IPS-20b (cell line): ENCODE results near the gene OST4.
A peak's percentile ranks its signal among the peaks of the same experiment; 100 is the strongest.

Source experiments
- H3K27ac ChIP-seq: one replicate; pipeline ENCODE4 v1.5.1; 2013; ENCODE audit warnings: low read length
- H3K27me3 ChIP-seq: 2 replicates; pipeline ENCODE4 v1.6.1; 2013; ENCODE audit warnings: mild to moderate bottlenecking, low read length, inconsistent platforms; ENCODE audit not compliant: insufficient read depth
- H3K36me3 ChIP-seq: 2 replicates; pipeline ENCODE4 v1.6.1; 2013; ENCODE audit warnings: low read depth, mild to moderate bottlenecking, inconsistent platforms, low read length, moderate library complexity; ENCODE audit not compliant: insufficient read depth
- H3K4me1 ChIP-seq: 2 replicates; pipeline ENCODE4 v1.6.1; 2013; ENCODE audit warnings: mild to moderate bottlenecking, control low read depth, inconsistent platforms, low read length, moderate library complexity; ENCODE audit not compliant: insufficient read depth
- H3K4me3 ChIP-seq: 2 replicates; pipeline ENCODE4 v1.5.1; 2013; ENCODE audit warnings: mild to moderate bottlenecking, low read length, inconsistent platforms
- H3K9ac ChIP-seq: 2 replicates; pipeline ENCODE4 v1.6.1; 2013; ENCODE audit warnings: low read depth, mild to moderate bottlenecking, inconsistent platforms, low read length, moderate library complexity
- H3K9me3 ChIP-seq: 2 replicates; pipeline ENCODE4 v1.6.1; 2013; ENCODE audit warnings: mild to moderate bottlenecking, low read depth, low read length, inconsistent platforms; ENCODE audit not compliant: insufficient read depth

The OST4 gene

DNA sequence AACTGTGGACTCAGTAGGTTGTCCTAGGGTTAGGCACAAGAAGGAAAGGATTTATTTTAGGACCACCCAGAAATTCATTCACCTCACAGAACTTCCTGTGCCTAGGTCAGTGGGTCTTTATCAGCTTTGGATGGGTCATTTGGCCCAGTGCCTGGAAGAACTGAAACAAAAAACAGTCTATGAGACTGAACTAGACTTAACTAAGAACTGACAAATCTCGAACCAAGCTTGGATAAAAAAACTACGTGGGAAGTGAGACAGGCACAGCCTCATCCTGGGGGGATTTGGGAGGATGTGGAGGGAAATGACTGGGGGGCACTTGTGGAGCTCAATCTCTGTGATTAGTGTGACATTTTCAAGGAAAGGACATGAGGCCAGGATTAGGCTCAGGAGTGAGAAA lies 2.3 kb upstream of the OST4 start:
- H3K9me3 ChIP-seq, result no peaks in the 10 kb centered on the region
- H3K27ac ChIP-seq, result no peak overlapping the region
- no peak overlapping the region for H3K9ac ChIP-seq
- H3K4me3 ChIP-seq, result no peak overlapping the region
- H3K4me1 ChIP-seq, result peaks cover 7% of the 10 kb centered on the region; the same call in 1 of the 2 replicates
- H3K36me3 ChIP-seq, result peaks cover 17% of the 10 kb centered on the region
- H3K27me3 ChIP-seq, result no peaks in the 10 kb centered on the region

DNA sequence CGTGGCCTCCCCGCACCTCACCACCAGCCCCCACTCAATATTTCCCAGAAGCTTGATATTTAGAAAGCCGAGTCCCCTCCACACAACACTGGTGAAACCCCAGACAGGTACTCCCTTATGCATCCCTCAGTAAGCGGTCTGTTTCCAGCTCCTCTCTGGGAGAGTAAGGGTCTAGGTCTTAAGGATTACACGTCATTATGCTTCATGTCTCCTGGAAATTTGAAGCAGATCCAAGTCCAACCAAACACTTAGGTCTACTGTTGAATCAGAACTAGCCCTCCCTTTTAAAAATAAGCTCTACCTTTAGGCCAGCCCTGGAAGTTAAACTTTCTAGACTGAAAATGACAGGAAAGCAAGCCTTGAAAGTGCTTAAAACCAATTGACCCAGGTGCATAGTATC lies 1.5 kb upstream of the OST4 start:
- Histone ChIP-seq H3K4me1 (peaks cover 7% of the 10 kb centered on the region; the same call in 1 of the 2 replicates), H3K9ac (peak overlapping the region; percentile 92; the same call in 1 of the 2 replicates), H3K27me3 (no peaks in the 10 kb centered on the region), H3K9me3 (no peaks in the 10 kb centered on the region), H3K4me3 (peak overlapping the region; percentile 99; the same call in 1 of the 2 replicates), H3K36me3 (peaks cover 25% of the 10 kb centered on the region), H3K27ac (no peak overlapping the region)

DNA sequence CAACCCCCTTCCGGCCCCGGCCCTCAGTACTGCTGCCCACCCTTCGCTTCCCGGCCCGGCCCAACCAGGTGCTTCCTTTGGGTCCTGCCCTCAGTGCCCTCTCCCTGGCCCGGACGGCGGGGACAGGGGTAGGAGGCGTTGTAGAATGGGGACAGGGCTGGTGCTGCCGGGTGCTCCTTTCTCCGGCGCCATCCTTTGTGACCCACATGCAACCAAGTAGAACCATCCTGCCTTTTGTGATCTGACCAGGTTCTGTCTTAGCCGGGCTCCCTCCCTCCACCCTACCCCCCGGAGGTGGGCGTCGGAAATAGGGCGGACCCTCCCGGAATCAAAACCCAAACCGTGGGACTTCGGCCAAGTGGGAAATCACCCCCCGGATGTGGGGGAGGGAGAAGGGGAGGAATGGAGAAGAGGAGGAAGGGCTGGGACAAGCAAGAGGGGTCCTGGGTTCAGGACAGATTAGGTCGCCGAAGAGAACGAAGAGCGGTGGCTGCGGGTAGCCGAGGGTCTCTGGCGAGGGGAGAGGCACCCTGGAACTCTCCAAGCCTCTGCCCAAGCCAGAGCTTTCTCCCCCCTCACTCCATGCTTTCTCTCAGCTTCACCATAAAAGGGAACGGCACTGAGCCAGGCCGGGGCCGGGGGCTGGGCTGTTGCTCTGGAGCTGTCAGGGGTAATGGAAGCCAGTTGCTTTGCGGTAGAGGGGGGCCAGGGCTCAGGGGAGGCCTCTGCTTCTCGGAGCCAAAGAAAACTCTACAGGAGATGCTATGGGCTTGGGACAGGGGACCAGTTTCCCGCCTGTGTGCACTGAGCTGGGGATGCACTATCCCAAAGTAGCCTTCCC lies 756 bp upstream of the OST4 start:
- H3K9ac ChIP-seq, result peak overlapping the region; percentile 92; the same call in 1 of the 2 replicates
- H3K27ac ChIP-seq, result peak overlapping the region; percentile 85
- peaks cover 32% of the 10 kb centered on the region for H3K36me3 ChIP-seq
- no peaks in the 10 kb centered on the region for H3K27me3 ChIP-seq
- H3K9me3 ChIP-seq, result no peaks in the 10 kb centered on the region
- peak overlapping the region; percentile 99 for H3K4me3 ChIP-seq
- H3K4me1 ChIP-seq, result peaks cover 7% of the 10 kb centered on the region; the same call in 1 of the 2 replicates

DNA sequence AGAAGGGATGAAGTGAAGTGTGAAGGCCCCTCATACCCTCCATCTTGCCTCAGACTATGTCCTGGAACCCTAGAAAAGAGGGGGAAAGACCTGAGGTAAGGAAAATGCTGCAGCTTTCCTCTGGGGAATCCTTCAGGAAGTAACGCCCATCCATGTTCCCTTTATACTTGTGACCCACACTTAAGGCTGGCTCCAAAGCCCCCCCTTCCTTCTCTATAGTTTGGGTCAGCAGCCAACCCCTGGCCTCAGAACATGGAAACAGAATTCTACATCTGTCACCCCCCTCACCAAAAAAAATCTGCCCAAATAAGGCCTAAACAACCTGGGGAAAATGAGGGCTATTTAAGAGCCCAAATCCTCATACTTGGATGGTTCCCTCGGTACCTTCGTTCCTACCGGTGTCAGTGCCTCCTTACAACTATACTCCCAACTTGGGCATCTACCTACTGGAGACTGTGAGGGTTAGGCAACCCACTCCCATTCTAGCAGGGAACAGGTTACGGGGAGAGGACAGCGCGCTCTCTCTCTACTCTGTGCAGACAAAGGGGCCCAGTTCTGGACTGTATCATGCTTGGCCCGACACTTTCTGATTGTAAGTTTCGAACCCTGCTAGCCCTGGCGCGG lies 689 bp downstream of the OST4 start:
- H3K9ac ChIP-seq, result peak overlapping the region; percentile 94
- H3K27me3 ChIP-seq, result no peaks in the 10 kb centered on the region
- peaks cover 33% of the 10 kb centered on the region for H3K36me3 ChIP-seq
- H3K9me3 ChIP-seq, result no peaks in the 10 kb centered on the region
- H3K27ac ChIP-seq, result peak overlapping the region; percentile 18
- peaks cover 7% of the 10 kb centered on the region; the same call in 1 of the 2 replicates for H3K4me1 ChIP-seq
- peak overlapping the region; percentile 99 for H3K4me3 ChIP-seq

DNA sequence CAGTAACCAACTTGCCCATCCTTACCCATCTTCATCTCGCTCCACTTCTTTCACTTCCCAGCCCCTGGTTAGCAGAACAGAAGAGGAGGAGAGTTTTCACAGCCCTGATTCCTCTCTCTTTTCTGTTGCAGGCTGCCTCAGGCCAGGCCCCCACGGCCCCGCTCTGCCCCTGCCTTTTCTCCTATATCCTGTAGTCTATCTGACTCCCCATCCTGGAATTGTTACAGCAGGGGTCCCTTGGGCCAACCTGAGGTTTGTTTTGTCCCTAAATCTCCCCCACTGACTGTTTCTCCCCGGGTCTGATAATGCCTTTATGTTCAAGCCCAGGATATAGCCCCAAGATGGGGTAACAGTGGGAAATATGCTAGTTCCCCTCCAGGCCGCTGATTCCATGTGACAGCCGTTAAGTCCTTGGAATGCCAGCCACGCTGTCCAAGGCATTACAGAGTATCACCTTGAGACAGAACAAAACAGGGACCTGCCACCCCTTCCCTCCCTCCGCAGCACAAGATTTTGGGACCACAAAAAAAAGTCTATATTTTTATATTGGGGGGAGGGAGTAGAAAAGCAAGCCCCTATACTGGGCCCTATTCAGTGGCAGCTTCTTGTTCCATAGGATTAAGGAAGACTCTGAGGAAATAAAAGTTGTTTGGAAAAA lies 1.4 kb downstream of the OST4 start:
- H3K36me3 ChIP-seq, result peaks cover 39% of the 10 kb centered on the region
- H3K4me1 ChIP-seq, result peaks cover 7% of the 10 kb centered on the region; the same call in 1 of the 2 replicates
- H3K9me3 ChIP-seq, result no peaks in the 10 kb centered on the region
- H3K27me3 ChIP-seq, result no peaks in the 10 kb centered on the region
- H3K9ac ChIP-seq, result peak overlapping the region; percentile 94; the same call in 1 of the 2 replicates
- H3K4me3 ChIP-seq, result peak overlapping the region; percentile 99
- H3K27ac ChIP-seq, result no peak overlapping the region

DNA sequence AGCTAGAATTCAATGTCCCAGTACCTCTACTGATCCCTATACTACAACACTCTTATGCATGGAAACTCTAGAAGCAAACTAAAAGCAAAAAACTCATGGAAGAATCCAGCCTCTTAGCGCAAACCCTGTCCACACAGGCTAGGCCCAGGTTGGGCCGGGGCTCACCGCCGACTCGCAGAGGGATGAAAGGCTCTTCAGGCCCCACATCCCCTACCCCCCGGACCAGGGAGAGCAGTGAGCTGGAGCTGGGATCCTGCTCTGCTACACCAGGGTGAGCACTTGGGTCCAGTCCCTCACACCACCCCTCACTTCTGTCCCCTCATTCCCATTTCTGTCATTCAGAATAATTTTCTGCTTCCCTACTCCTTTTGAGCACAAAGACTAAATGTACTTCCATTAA lies 2.0 kb downstream of the OST4 start:
- H3K9me3 ChIP-seq, result no peaks in the 10 kb centered on the region
- H3K27me3 ChIP-seq, result no peaks in the 10 kb centered on the region
- H3K4me3 ChIP-seq, result no peak overlapping the region
- H3K9ac ChIP-seq, result no peak overlapping the region
- peaks cover 40% of the 10 kb centered on the region for H3K36me3 ChIP-seq
- peaks cover 7% of the 10 kb centered on the region; the same call in 1 of the 2 replicates for H3K4me1 ChIP-seq
- no peak overlapping the region for H3K27ac ChIP-seq

DNA sequence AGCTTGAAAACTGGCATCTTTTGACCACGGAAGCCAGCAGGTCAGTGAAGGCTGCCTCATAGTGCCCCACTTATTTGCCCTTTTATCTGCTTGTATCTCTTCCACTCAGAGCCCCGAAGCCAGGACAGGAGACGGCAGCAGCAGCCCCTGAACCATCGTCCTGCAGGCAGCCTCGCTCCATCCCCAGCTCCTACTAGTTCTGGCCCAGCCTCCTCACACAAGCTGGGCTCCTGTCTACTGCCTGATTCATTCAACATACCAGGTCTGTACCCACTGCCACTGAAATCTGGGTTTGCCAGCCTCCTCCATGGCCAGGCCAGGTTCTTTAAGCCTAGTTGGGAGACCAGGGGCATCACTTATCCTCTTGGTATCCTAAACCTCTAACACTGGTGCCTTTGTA lies 4.1 kb downstream of the OST4 start:
- no peak overlapping the region for H3K4me3 ChIP-seq
- peaks cover 46% of the 10 kb centered on the region for H3K36me3 ChIP-seq
- H3K4me1 ChIP-seq, result peaks cover 4% of the 10 kb centered on the region; the same call in 1 of the 2 replicates
- H3K9ac ChIP-seq, result no peak overlapping the region
- no peaks in the 10 kb centered on the region for H3K9me3 ChIP-seq
- H3K27ac ChIP-seq, result no peak overlapping the region
- no peaks in the 10 kb centered on the region for H3K27me3 ChIP-seq

DNA sequence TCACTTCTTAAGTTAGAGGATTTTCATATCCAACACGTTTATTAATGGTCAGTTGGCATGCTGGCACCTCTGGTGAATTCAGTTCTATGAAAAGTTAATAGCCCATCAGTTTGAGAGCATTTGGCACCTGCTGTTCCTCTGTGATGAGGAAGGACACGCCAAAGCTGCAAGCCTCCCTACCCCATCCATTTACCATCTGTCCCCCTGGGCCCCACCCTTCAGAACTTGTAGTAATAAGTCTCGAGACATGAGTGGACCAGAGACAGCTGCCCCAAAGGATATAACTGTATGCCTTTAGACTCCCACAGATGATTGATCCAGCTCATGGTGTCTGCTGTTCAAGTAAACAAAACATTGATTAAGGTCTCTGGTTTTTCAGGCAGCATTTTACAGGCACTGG lies 6.3 kb downstream of the OST4 start:
- H3K27ac ChIP-seq, result no peak overlapping the region
- peaks cover 50% of the 10 kb centered on the region for H3K36me3 ChIP-seq
- no peaks in the 10 kb centered on the region for H3K27me3 ChIP-seq
- H3K4me3 ChIP-seq, result no peak overlapping the region
- no peak overlapping the region for H3K9ac ChIP-seq
- H3K9me3 ChIP-seq, result no peaks in the 10 kb centered on the region
- peaks cover under 1% of the 10 kb centered on the region; the same call in 1 of the 2 replicates for H3K4me1 ChIP-seq

DNA sequence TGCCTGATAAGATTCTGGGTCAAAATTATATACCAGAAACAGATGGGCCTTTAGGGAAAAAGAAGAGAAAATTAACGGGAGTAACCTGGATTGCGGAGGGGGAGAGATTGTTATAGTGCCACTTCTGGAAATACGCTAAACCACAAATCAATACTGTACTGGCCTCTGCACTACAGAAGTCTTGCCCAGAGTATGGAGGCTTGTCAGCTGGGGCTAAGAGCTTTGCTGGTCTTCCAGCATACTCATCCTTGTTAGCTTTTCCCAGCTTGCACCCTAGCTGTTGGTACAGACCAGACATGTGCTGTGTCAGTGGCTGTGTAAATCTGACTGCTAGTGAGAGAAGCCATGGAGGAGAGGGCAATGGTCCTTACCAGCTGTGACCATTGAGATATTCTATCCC lies 11.1 kb downstream of the OST4 start:
- H3K9me3 ChIP-seq, result no peaks in the 10 kb centered on the region
- no peak overlapping the region for H3K9ac ChIP-seq
- H3K4me3 ChIP-seq, result no peak overlapping the region
- no peak overlapping the region for H3K27ac ChIP-seq
- H3K27me3 ChIP-seq, result no peaks in the 10 kb centered on the region
- no peaks in the 10 kb centered on the region for H3K4me1 ChIP-seq
- H3K36me3 ChIP-seq, result peaks cover 61% of the 10 kb centered on the region

DNA sequence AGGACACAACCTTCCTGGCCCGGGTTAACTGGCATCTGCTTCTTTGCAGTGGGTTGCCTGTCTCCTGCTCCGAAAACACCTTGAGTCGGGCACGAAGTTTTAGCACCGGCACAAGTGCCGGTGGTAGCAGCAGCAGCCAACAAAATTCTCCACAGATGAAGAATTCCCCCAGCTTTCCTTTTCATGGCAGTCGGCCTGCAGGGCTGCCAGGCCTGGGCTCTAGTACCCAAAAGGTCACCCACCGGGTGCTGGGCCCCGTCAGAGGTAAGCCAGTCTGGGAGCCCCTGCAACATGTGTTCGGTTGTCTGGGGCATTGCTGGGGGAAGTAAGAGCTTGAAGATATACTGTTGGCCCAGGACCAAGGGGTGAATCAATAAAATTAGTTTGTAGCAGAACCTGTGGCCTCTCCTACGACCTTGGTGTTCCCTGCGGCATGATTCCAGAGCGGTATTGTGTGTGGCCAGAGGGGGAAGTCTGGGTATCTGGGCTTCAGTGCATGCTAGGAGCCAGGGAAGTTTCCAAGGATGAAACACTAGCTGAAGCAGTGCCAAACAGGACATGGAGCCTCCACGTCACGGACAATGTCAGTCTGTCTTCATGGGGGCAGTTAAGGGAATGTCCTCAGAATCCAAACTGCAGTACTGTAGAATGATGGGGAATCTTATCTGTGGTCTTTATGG lies 12.2 kb downstream of the OST4 start:
- H3K9me3 ChIP-seq, result no peaks in the 10 kb centered on the region
- no peak overlapping the region for H3K9ac ChIP-seq
- H3K27ac ChIP-seq, result no peak overlapping the region
- H3K36me3 ChIP-seq, result peaks cover 69% of the 10 kb centered on the region
- H3K4me3 ChIP-seq, result no peak overlapping the region
- H3K4me1 ChIP-seq, result no peaks in the 10 kb centered on the region
- H3K27me3 ChIP-seq, result no peaks in the 10 kb centered on the region

DNA sequence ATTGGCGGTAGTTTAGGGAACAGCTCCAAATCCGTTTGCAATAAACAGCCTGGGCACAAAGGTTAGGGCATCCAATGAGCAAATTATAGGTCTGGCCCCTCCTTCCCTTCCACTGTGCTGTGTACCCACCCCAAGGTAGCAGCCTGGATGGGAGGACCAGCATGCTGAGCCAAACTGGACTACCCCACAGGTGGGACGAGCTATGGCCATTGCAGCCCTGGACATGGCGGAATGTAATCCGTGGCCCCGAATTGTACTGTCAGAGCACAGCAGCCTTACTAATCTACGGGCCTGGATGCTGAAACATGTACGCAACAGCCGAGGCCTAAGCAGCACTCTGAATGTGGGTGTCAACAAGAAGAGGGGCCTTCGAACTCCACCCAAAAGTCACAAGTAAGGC lies 13.2 kb downstream of the OST4 start:
- Histone ChIP-seq H3K27me3 (no peaks in the 10 kb centered on the region), H3K4me1 (no peaks in the 10 kb centered on the region), H3K9ac (no peak overlapping the region), H3K4me3 (no peak overlapping the region), H3K36me3 (peaks cover 78% of the 10 kb centered on the region), H3K9me3 (no peaks in the 10 kb centered on the region), H3K27ac (no peak overlapping the region)
